ENCODE measurements around the gene MSI2. TPM values are rescaled to one million over a fixed set of nuclear protein-coding genes. Genes with fewer than 3 reads are reported as not detected.

MSI2 gene
- total RNA-seq, 1 experiment from 2014 or later = 174 TPM

DNA sequence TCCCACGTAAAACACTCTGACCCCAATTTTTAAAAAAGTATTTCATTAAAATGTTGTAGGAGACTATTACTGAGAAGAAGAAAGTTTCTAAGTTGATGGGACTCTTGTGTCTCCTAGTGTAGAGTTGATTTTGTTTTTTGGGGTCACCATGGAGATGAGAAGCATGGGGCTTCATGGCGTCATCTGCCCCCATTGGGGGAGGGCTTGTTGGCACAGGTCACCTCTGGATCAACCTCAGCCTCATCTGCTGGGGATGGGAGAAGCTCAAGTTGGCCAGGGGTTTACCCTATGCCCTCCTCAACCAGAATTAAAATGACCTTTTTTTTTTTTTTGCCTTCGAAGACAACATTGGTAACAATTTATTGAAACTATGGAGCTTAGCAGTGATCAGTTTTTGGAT is 28.3 kb downstream of the MSI2 start:
- H3K27me3 ChIP-seq (replicated peaks; ENCODE audit: control insufficient read depth, insufficient read depth, low read length) = no peaks in the 10 kb centered on the region
- BruUV-seq (replicated peaks) = no TSS peak
- H3K9me3 ChIP-seq = no peaks in the 10 kb centered on the region
- ChIA-PET POLR2A (interaction anchor here (0.6 kb wide), 1 partner anchor 27 kb away, joined by 6 read pairs; no protein-coding TSS in a partner anchor), CTCF (no interaction called here)
- no peak for TF ChIP-seq CTCF (IDR thresholded peaks at IDR 0.05; ENCODE audit: insufficient read depth in 1 of 2, low read depth in 1 of 2, low read length in 1 of 2, severe bottlenecking in 1 of 2, unreplicated experiment in 1 of 2)
- Mint-ChIP-seq H3K9me3 (ENCODE audit: unreplicated experiment) (no peaks in the 10 kb centered on the region), H3K36me3 (ENCODE audit: insufficient read depth, unreplicated experiment) (peaks cover 74% of the 10 kb centered on the region), H3K27ac (ENCODE audit: unreplicated experiment) (no peak overlapping the region), H3K27me3 (ENCODE audit: insufficient read depth, unreplicated experiment) (no peaks in the 10 kb centered on the region), H3K4me1 (ENCODE audit: low read depth, unreplicated experiment) (peaks cover 25% of the 10 kb centered on the region), H3K4me3 (ENCODE audit: unreplicated experiment) (no peak overlapping the region)
- H3K36me3 ChIP-seq (ENCODE audit: control insufficient read depth, insufficient read depth, low read length) = peaks cover 2% of the 10 kb centered on the region
- intact Hi-C loops (cut with micrococcal nuclease; ENCODE audit: unreplicated experiment) = no loop called here
- DNase-seq = no peak
- no peak overlapping the region for H3K4me3 ChIP-seq (ENCODE audit: low read depth, low read length)
- H3K4me1 ChIP-seq = peaks cover 21% of the 10 kb centered on the region

DNA sequence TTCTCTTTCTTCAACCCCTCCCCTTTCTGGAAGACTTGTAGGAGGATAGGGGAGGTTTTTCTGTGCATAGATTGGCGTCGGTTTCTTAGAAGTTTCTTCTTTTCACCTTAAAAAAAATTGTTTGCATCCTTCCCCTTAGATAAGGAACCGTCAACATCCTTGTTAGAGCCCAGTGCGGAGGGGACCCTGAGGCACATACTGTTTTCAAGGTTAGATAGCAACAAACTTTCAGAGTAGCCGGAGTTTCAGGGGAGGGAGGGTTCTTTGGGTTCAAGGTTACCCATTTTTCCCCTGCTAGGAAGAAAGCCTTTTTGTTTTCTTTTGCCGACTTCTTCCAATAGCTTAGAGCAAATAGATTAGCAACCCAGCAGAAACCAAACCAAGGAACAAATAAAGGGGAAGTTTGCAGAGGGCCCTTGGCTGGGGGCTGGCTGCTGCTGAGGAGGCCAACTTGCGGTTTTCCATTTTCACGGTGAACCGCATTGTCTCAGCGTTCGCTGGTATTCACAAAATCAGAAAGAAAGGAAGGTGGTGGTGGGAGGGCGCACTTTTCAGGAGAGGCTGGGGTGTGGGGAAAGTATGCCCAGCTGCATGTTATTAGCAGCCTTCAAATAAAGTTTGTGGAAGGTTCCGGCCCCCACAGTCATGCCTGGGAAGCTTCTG is 28.8 kb downstream of the MSI2 start:
- H3K9me3 ChIP-seq = no peaks in the 10 kb centered on the region
- Mint-ChIP-seq H3K4me3 (ENCODE audit: unreplicated experiment) (no peak overlapping the region), H3K27ac (ENCODE audit: unreplicated experiment) (no peak overlapping the region), H3K36me3 (ENCODE audit: insufficient read depth, unreplicated experiment) (peaks cover 69% of the 10 kb centered on the region), H3K9me3 (ENCODE audit: unreplicated experiment) (no peaks in the 10 kb centered on the region), H3K4me1 (ENCODE audit: low read depth, unreplicated experiment) (peaks cover 23% of the 10 kb centered on the region), H3K27me3 (ENCODE audit: insufficient read depth, unreplicated experiment) (no peaks in the 10 kb centered on the region)
- no peak for DNase-seq
- intact Hi-C loops (cut with micrococcal nuclease; ENCODE audit: unreplicated experiment) = no loop called here
- H3K4me3 ChIP-seq (ENCODE audit: low read depth, low read length) = no peak overlapping the region
- H3K4me1 ChIP-seq = peaks cover 21% of the 10 kb centered on the region
- ChIA-PET POLR2A (interaction anchor here (0.6 kb wide), 1 partner anchor 28 kb away, joined by 6 read pairs; no protein-coding TSS in a partner anchor), CTCF (interaction anchor here (0.7 kb wide), 1 partner anchor 14 kb away, joined by 5 read pairs; no protein-coding TSS in a partner anchor)
- no peaks in the 10 kb centered on the region for H3K27me3 ChIP-seq (replicated peaks; ENCODE audit: control insufficient read depth, insufficient read depth, low read length)
- TF ChIP-seq CTCF (IDR thresholded peaks at IDR 0.05; ENCODE audit: insufficient read depth in 1 of 2, low read depth in 1 of 2, low read length in 1 of 2, severe bottlenecking in 1 of 2, unreplicated experiment in 1 of 2) = no peak
- BruUV-seq (replicated peaks) = no TSS peak
- H3K36me3 ChIP-seq (ENCODE audit: control insufficient read depth, insufficient read depth, low read length) = peaks cover 2% of the 10 kb centered on the region

- no peak for DNase-seq
- no peaks in the 10 kb centered on the region for H3K9me3 ChIP-seq
- no peak for TF ChIP-seq CTCF (IDR thresholded peaks at IDR 0.05; ENCODE audit: insufficient read depth in 1 of 2, low read depth in 1 of 2, low read length in 1 of 2, severe bottlenecking in 1 of 2, unreplicated experiment in 1 of 2)
- no peaks in the 10 kb centered on the region for H3K27me3 Mint-ChIP-seq (ENCODE audit: insufficient read depth, unreplicated experiment)
- H3K4me3 ChIP-seq (ENCODE audit: low read depth, low read length) = no peak overlapping the region
- no peak overlapping the region for H3K4me3 Mint-ChIP-seq (ENCODE audit: unreplicated experiment)
- peaks cover 21% of the 10 kb centered on the region for H3K4me1 ChIP-seq
- no peaks in the 10 kb centered on the region for H3K27me3 ChIP-seq (replicated peaks; ENCODE audit: control insufficient read depth, insufficient read depth, low read length)
- H3K36me3 ChIP-seq (ENCODE audit: control insufficient read depth, insufficient read depth, low read length) = peaks cover 2% of the 10 kb centered on the region
- ChIA-PET CTCF (interaction anchor here (0.7 kb wide), 1 partner anchor 15 kb away, joined by 5 read pairs; no protein-coding TSS in a partner anchor), POLR2A (no interaction called here)
- intact Hi-C loops (cut with micrococcal nuclease; ENCODE audit: unreplicated experiment) = no loop called here
- H3K36me3 Mint-ChIP-seq (ENCODE audit: insufficient read depth, unreplicated experiment) = peaks cover 63% of the 10 kb centered on the region
- peak overlapping the region; percentile 7 for H3K27ac Mint-ChIP-seq (ENCODE audit: unreplicated experiment)
- H3K4me1 Mint-ChIP-seq (ENCODE audit: low read depth, unreplicated experiment) = peaks cover 19% of the 10 kb centered on the region
- BruUV-seq (replicated peaks) = TSS peak; percentile 7
- H3K9me3 Mint-ChIP-seq (ENCODE audit: unreplicated experiment) = no peaks in the 10 kb centered on the region
Measured at GRCh38 chr17:57285701-57286100, 29.4 kb downstream of the MSI2 start.
